Measurements from ENCODE around the gene HS3ST4. TPM values are rescaled to one million over a fixed set of nuclear protein-coding genes. Genes with fewer than 3 reads are reported as not detected.

Gene HS3ST4
- total RNA-seq, 1 donor from 2014 or later = 1.1 TPM

DNA sequence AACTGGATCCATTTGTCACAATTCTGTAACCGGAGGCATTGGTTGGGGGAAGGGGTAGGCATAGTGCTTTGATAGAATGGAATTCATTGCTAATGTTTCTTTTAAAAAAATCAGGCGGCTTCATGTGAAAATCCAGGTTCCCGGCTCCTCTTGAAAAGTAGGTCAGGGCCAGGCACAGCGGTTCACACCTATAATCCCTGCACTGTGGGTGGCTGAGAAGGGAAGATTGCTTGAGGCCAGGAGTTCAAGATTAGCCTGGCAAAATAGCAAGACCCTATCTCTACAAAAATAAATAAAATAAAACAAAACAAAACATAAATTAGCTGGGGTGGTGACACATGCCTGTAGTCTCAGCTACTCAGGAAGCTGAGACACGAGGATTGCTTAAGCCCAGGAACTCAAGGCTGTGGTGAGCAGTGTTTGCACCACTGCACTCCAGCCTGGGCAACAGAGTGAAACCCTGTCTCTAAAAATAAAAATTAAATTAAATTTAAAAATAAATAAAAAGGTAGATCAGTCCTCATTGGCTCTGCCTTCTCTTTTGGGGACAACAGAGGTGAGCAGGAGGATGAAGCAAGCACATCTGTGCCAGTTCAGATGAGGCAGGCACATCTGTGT is 466.5 kb downstream of the HS3ST4 start:
- Mint-ChIP-seq H3K27ac (ENCODE audit: unreplicated experiment) (no peak overlapping the region), H3K4me3 (ENCODE audit: unreplicated experiment) (no peak overlapping the region)
- no peak for DNase-seq

DNA sequence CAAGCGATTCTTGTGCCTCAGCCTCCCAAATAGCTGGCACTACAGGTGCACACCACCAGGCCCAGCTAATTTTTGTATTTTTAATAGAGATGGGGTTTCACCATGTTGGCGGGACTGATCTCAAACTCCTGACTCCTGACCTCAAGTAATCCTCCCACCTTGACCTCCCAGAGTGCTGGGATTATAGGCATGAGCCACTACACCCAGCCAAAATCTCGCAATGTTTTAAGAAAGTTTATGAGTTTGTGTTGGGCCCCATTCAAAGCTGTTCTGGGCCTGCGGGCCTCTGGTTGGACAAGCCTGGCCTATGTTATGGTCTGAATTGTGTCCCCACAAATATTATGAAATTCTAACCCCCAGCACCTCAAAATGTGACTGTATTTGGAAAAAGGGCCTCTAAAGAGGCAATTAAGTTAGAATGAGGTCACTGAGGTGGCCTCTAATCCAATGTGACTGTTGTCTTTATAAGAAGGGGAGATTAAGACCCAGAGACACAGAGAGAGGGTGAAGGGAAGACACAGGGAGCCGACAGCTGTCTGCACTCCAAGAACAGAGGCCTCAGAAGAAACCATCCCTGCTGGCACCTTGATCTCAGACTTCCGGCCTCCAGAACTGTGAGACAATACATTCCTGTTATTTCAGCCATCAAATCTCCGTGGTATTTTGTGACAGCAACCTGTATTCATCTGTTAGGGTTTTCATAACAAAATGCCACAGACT is 469.9 kb downstream of the HS3ST4 start:
- H3K4me3 Mint-ChIP-seq (ENCODE audit: unreplicated experiment) = no peak overlapping the region
- no peaks in the 10 kb centered on the region for H3K36me3 Mint-ChIP-seq (ENCODE audit: unreplicated experiment)
- no peak for DNase-seq
- no peaks in the 10 kb centered on the region for H3K4me1 Mint-ChIP-seq (ENCODE audit: low read depth, unreplicated experiment)
- TF ChIP-seq, protein P1, sequence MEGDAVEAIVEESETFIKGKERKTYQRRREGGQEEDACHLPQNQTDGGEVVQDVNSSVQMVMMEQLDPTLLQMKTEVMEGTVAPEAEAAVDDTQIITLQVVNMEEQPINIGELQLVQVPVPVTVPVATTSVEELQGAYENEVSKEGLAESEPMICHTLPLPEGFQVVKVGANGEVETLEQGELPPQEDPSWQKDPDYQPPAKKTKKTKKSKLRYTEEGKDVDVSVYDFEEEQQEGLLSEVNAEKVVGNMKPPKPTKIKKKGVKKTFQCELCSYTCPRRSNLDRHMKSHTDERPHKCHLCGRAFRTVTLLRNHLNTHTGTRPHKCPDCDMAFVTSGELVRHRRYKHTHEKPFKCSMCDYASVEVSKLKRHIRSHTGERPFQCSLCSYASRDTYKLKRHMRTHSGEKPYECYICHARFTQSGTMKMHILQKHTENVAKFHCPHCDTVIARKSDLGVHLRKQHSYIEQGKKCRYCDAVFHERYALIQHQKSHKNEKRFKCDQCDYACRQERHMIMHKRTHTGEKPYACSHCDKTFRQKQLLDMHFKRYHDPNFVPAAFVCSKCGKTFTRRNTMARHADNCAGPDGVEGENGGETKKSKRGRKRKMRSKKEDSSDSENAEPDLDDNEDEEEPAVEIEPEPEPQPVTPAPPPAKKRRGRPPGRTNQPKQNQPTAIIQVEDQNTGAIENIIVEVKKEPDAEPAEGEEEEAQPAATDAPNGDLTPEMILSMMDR (IDR thresholded peaks at IDR 0.05; ENCODE audit: partially characterized antibody, unreplicated experiment) = no peak
- H3K9me3 Mint-ChIP-seq (ENCODE audit: unreplicated experiment) = peaks cover 3% of the 10 kb centered on the region
- no peak overlapping the region for H3K27ac Mint-ChIP-seq (ENCODE audit: unreplicated experiment)
- H3K27me3 Mint-ChIP-seq (ENCODE audit: unreplicated experiment) = peaks cover 3% of the 10 kb centered on the region

More for the DNA sequence above, 466.5 kb downstream of the HS3ST4 start:
- Mint-ChIP-seq H3K4me1 (ENCODE audit: low read depth, unreplicated experiment) (no peaks in the 10 kb centered on the region), H3K36me3 (ENCODE audit: unreplicated experiment) (no peaks in the 10 kb centered on the region), H3K27me3 (ENCODE audit: unreplicated experiment) (peaks cover 3% of the 10 kb centered on the region), H3K9me3 (ENCODE audit: unreplicated experiment) (peaks cover 4% of the 10 kb centered on the region)
- TF ChIP-seq, protein P1 (IDR thresholded peaks at IDR 0.05; ENCODE audit: partially characterized antibody, unreplicated experiment) = no peak

DNA sequence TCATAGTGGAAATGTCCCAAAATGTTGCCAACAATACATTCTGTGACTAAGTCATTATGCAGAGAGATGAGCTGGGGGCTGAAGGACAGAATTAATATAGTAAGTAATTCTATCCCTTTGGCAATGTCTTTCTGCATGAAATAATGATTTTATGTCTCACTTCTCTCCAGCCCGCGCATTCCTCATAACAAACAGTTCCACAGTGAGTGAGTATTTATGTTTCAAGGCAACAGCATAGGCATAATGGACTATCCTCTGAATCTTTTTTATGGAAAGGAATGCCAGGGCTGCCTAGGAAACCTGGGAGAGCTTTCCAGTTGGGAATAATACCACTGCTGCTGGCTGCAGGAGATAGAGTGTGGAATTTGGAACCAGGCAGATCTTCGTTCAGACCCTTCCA is 477.7 kb downstream of the HS3ST4 start:
- Mint-ChIP-seq H3K4me1 (ENCODE audit: low read depth, unreplicated experiment) (no peaks in the 10 kb centered on the region), H3K4me3 (ENCODE audit: unreplicated experiment) (no peak overlapping the region), H3K36me3 (ENCODE audit: unreplicated experiment) (no peaks in the 10 kb centered on the region), H3K27ac (ENCODE audit: unreplicated experiment) (no peak overlapping the region), H3K27me3 (ENCODE audit: unreplicated experiment) (no peaks in the 10 kb centered on the region), H3K9me3 (ENCODE audit: unreplicated experiment) (peaks cover 6% of the 10 kb centered on the region)
- TF ChIP-seq, protein P1 (IDR thresholded peaks at IDR 0.05; ENCODE audit: partially characterized antibody, unreplicated experiment) = no peak
- no peak for DNase-seq

DNA sequence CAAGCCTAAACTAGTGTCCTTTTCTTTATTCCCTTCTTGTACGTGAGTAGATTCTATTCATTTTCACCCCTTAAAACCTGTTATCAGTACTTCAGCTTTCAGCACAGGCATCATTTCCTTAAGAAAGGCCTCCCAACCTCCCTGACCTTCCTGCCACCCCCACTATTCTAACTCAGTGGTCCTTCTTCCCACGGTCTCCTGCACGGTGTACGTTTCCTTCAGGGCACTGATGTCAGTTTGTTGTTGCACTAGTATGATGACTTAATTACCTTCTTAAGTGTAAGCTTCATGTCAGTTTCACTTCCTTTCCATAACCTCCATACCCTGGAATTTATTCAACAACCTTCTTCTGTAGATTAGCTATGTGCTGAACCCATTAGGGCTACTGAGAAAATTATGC is 484.2 kb downstream of the HS3ST4 start:
- TF ChIP-seq, protein P1 (IDR thresholded peaks at IDR 0.05; ENCODE audit: partially characterized antibody, unreplicated experiment) = no peak
- H3K27ac Mint-ChIP-seq (ENCODE audit: unreplicated experiment) = no peak overlapping the region
- no peak overlapping the region for H3K4me3 Mint-ChIP-seq (ENCODE audit: unreplicated experiment)
- H3K36me3 Mint-ChIP-seq (ENCODE audit: unreplicated experiment) = peaks cover 4% of the 10 kb centered on the region
- H3K9me3 Mint-ChIP-seq (ENCODE audit: unreplicated experiment) = peaks cover 3% of the 10 kb centered on the region
- no peaks in the 10 kb centered on the region for H3K27me3 Mint-ChIP-seq (ENCODE audit: unreplicated experiment)
- no peaks in the 10 kb centered on the region for H3K4me1 Mint-ChIP-seq (ENCODE audit: low read depth, unreplicated experiment)
- DNase-seq = no peak

DNA sequence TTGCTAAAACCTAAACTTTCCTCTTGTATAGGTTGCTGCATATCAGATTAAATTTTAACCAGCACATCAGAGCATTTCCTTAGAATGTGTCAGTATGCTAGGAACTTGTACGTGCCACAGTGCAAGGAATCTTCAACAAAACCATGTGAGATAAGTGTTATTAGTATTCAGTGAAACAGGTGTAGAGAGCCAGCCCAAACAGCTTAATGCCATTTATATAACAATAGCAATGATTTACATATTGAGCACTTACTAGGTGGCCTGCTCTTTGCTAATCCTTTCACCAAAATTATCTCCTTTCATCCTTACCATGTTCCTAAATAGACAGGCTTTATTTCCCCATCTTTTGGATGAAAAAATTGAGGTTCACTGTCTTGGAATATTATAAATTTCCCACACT is 485.7 kb downstream of the HS3ST4 start:
- H3K9me3 Mint-ChIP-seq (ENCODE audit: unreplicated experiment) = peaks cover 2% of the 10 kb centered on the region
- DNase-seq = no peak
- TF ChIP-seq, protein P1 (IDR thresholded peaks at IDR 0.05; ENCODE audit: partially characterized antibody, unreplicated experiment) = no peak
- H3K27ac Mint-ChIP-seq (ENCODE audit: unreplicated experiment) = no peak overlapping the region
- no peaks in the 10 kb centered on the region for H3K4me1 Mint-ChIP-seq (ENCODE audit: low read depth, unreplicated experiment)
- H3K27me3 Mint-ChIP-seq (ENCODE audit: unreplicated experiment) = peaks cover 2% of the 10 kb centered on the region
- H3K4me3 Mint-ChIP-seq (ENCODE audit: unreplicated experiment) = no peak overlapping the region
- H3K36me3 Mint-ChIP-seq (ENCODE audit: unreplicated experiment) = peaks cover 4% of the 10 kb centered on the region

Measured in glutamatergic neuron (in vitro differentiated cells).